22Rv1 (cell line): ENCODE data around the gene ATG13.

Experiments
- H3K27ac ChIP-seq: fragments of 450-650 bp; 2 replicates; pipeline ENCODE4 v1.5.1; 2017
- ZFX ChIP-seq: fragments of 450-650 bp; IDR thresholded peaks from 2 replicates; pipeline ENCODE4 v1.6.1; 2017; ENCODE audit warnings: antibody characterized with exemption, borderline replicate concordance
- TF ChIP-seq, protein P1 (sequence below): fragments of 450-650 bp; IDR thresholded peaks from 2 replicates; pipeline ENCODE4 v1.5.1; 2017; ENCODE audit warnings: mild to moderate bottlenecking

Gene ATG13

DNA sequence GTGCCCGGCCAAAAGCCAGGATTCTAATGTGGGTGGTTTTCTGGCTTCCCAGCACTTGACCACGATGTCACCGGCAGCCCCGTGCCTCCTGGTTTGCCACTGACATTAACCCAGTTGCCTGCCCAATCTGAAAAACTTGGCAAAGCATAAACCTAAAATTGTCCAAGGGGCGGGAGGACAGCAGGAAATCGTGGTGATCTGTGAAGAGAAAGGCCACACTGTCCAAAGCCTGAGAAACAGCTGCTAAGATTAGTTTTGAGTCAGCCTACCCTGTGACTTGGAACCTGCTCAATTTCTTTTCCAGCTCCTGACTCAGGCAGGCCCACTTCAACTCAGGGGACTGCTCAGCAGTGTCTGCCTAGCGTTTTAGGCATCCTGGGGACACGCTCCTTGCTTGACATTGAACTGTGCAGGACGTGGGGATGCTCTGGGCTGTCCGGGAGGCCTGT is 93.5 kb downstream of the ATG13 start:
- TF ChIP-seq, protein P1, sequence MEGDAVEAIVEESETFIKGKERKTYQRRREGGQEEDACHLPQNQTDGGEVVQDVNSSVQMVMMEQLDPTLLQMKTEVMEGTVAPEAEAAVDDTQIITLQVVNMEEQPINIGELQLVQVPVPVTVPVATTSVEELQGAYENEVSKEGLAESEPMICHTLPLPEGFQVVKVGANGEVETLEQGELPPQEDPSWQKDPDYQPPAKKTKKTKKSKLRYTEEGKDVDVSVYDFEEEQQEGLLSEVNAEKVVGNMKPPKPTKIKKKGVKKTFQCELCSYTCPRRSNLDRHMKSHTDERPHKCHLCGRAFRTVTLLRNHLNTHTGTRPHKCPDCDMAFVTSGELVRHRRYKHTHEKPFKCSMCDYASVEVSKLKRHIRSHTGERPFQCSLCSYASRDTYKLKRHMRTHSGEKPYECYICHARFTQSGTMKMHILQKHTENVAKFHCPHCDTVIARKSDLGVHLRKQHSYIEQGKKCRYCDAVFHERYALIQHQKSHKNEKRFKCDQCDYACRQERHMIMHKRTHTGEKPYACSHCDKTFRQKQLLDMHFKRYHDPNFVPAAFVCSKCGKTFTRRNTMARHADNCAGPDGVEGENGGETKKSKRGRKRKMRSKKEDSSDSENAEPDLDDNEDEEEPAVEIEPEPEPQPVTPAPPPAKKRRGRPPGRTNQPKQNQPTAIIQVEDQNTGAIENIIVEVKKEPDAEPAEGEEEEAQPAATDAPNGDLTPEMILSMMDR: no peak
- TF ChIP-seq ZFX: no peak
- H3K27ac ChIP-seq: no peak overlapping the region

DNA sequence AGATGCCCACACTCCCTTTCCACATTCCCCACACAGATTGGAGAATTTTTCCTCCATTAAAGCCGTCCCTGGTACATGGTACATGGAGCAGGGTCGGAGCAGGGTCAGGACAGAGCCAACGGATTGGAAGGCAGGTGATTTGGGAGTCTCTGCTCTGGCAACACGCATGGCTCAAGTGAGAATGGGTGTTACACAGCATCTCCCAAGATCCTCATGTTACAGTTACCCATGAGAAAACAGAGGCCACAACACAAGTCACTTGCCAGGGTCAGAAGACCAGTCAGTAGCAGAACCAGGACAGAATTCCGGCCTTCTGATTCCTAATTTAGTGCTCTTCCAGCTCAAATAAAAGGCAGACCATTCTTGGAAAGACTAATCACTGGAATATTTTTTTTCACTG is 94.0 kb downstream of the ATG13 start:
- H3K27ac ChIP-seq: no peak overlapping the region
- TF ChIP-seq ZFX: no peak
- TF ChIP-seq, protein P1: no peak

DNA sequence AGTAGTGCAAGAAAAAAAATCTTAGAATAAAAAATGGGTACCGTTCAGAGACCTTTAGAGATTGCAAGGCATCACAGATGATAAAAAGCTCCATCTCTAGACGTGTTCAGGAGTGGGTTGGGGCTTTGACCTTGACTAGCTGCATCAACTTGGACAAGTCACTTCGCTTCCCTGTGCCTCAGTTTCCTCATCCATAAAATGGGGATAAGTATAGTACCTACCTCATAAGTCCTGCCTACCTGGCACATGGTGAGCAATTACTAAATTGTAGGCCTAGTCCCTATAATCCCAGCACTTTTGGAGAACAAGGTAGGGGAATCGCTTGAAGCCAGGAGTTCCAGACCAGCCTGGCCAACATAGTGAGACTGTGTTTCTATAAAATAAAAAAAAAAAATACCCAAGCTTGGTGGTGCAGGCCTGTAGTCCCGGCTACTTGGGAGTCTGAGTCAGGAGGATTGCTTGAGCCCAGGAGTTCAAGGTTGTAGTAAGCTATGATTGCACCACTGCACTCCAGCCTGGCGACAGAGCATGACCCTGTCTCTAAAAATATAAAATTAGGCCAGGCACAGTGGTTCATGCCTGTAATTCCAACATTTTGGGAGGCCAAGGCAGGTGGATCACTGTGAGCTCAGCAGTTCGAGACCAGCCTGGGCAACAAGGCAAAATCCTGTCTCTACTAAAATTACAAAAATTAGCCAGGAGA is 95.7 kb downstream of the ATG13 start:
- H3K27ac ChIP-seq: no peak overlapping the region
- TF ChIP-seq, protein P1: no peak
- no peak for TF ChIP-seq ZFX

DNA sequence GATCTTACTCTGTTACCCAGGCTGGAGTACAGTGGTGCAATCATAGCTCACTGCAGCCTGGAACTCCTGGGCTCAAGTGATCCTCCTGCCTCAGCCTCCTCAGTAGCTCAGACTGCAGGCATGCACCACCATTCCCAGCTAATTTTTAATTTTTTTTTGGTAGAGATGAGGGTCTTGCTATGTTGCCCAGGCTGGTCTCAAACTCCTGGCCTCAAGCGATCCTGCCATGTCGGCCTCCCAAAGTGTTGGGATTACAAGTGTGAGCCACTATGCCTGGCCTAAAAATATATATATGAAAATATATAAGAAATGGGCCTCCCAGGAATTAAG is 100.4 kb downstream of the ATG13 start:
- H3K27ac ChIP-seq: peak overlapping the region; percentile 89

DNA sequence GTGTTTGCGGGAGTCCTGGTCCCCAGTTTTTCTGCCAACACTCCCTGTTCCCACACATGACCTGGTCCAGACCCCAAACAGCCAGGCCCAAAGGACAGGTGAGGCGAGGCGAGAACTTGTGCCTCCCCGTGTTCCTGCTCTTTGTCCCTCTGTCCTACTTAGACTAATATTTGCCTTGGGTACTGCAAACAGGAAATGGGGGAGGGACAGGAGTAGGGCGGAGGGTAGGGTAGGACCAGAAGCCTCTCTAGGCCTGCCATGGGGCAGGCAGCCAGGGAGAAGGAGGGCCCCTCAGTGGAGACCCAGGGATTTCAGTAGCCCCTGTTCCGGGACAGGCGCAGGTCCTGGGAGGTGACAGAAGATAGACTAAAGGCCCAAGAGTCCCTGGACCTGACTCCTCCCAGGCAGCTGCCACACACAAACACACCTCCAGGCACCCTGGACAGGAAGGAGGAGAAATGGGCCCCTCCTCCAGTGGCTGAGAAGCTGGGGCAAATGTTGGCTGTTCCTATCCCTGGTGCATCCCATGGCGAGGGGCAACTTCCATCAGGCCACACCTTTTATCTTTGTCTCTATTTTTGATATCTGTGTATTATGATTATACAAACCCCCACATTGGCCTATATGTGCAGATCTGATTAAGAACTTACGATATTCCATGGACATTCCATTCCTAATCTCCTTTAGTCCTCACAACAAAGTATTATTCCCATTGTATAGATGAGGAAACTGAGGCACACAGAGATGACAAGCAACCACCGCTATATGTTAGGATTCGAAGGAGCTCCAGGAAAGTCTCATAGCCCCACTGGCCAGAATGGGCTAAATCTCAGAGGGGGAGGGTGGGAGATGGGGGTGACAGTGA is 101.0 kb downstream of the ATG13 start:
- peak overlapping the region; percentile 89 for H3K27ac ChIP-seq

DNA sequence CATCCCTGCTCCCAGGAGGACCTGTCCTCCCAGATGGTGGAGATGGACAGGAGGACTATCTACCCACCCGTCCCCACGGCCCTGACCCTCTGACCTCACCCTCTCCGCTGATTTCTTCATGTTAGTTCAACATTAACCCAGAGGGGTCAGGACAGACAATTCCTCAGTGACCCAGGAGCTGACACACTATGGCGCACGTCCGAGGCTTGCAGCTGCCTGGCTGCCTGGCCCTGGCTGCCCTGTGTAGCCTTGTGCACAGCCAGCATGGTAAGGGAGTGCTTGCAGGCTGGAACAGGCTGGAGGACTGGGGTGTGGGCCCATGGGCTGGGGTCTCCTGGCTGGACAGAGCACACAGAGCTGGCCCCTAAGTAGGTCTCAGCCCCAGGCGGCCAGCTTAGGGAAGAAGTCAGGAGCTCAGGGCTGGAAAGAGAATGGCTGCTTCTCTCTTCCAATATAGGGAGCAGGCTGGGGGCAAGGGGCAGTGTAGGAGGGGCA is 101.7 kb downstream of the ATG13 start, which contains the start of gene F2:
Gene F2 (plus strand): TSS at position 166 of the 495 bp plus-strand sequence. CDS start 23 bp downstream, at position 189.
- peak within 1 kb of the TSS; percentile 89 for H3K27ac ChIP-seq
- TF ChIP-seq, protein P1: no peak
- TF ChIP-seq ZFX: no peak

More for the DNA sequence above, 101.0 kb downstream of the ATG13 start:
- TF ChIP-seq, protein P1: no peak
- TF ChIP-seq ZFX: no peak

DNA sequence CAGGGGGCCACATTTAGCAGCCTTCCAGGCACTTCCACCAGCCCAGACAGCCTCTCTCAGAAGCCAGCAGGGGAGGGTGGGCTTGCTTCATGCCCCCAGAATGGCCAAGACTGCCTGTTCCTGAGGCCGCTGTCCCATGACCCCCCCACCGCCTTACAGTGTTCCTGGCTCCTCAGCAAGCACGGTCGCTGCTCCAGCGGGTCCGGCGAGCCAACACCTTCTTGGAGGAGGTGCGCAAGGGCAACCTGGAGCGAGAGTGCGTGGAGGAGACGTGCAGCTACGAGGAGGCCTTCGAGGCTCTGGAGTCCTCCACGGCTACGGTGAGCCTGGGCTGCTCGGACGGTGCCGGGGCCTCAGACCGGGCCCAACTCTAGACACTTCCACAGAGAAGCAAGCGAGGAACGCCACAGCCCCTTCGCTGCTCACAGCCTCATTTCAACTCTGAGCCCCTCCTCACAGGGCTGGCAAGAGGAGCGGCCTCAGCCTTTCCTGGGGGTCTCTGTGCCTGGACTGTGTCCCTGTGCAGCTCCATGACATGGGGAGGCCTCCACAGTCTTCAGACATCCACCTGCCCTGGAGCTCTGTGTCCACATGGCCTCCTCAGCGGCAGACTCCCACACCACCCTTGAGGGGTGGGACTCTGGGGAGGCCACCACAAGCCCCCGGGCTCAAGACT is 102.3 kb downstream of the ATG13 start:
- H3K27ac ChIP-seq: peak overlapping the region; percentile 89
- no peak for TF ChIP-seq ZFX
- TF ChIP-seq, protein P1: no peak
